Thyroid gland (tissue), 4 donors: ENCODE data around the gene VWA3A. TPM values are rescaled to one million over a fixed set of nuclear protein-coding genes. Genes with fewer than 3 reads are reported as not detected.
A peak's percentile ranks its signal among the peaks of the same experiment; 100 is the strongest.
"Not testable (repeated sequence)": the region's sequence is repeated elsewhere in the genome, so short reads cannot be mapped to it uniquely, and the experiment has no call there.

Source experiments
- DNase-seq, 2 donors: peaks; one replicate each; pipeline ENCODE4 v3.0.0-alpha.2; 2019
- H3K27ac ChIP-seq, 3 donors: fragments of 200-600 bp; sonication (generic); 1 replicate in 2 of 3; 2 replicates in 1 of 3; pipeline ENCODE4 v1.5.1; 2016 to 2019; ENCODE audit warnings: mild to moderate bottlenecking in 1 of 3, moderate library complexity in 1 of 3
- H3K27me3 ChIP-seq: fragments of 200-600 bp; sonication (generic); one replicate; pipeline ENCODE4 v1.5.1; 2019
- H3K36me3 ChIP-seq, 2 donors: fragments of 200-600 bp; sonication (generic); one replicate each; pipeline ENCODE4 v1.5.1; 2016 to 2019
- H3K4me1 ChIP-seq, 2 donors: fragments of 200-600 bp; sonication (generic); one replicate each; pipeline ENCODE4 v1.5.1; 2017 to 2019
- H3K4me3 ChIP-seq, 3 donors: fragments of 200-600 bp; sonication (generic); replicated peaks in 1 of 3; 1 replicate in 2 of 3; 2 replicates in 1 of 3; pipeline ENCODE4 v1.5.1; 2016; ENCODE audit warnings: mild to moderate bottlenecking in 1 of 3
- H3K9me3 ChIP-seq: fragments of 200-600 bp; sonication (generic); one replicate; pipeline ENCODE4 v1.5.1; 2017
- POLR2A ChIP-seq, 2 donors: fragments of 450-650 bp; IDR thresholded peaks; one replicate each; pipeline ENCODE4 v1.6.1; 2017; ENCODE audit warnings: antibody characterized with exemption in 2 of 2, mild to moderate bottlenecking in 2 of 2, moderate library complexity in 1 of 2
- WGBS, 2 donors: methylation state at CpG; one replicate each; pipeline ENCODE4 v1.1.5; 2017; 5-methylcytosine and 5-hydroxymethylcytosine counted together
- intact Hi-C: fragments of 100-400 bp; cut with DNase I; formaldehyde crosslinking; loops from one replicate; pipeline ENCODE4 v1.15.1; 2023
- total RNA-seq, 4 donors: library from RNA; depleted of rRNA; stranded (reverse); fragments of >200 nt; gene quantifications; one replicate each; pipeline ENCODE4 v1.2.3, GENCODE V29; 2016
- TF ChIP-seq, protein P1 (sequence below), 6 experiments: fragments of 200-600 bp in 3 of 6; fragments of 450-650 bp in 3 of 6; sonication (generic) in 3 of 6; IDR thresholded peaks; one replicate each; pipeline ENCODE4 v1.5.1; 2016 to 2019; ENCODE audit warnings: antibody characterized with exemption in 6 of 6, mild to moderate bottlenecking in 2 of 6, inconsistent platforms in 1 of 6, moderate library complexity in 1 of 6

Gene VWA3A
- total RNA-seq, 4 donors from 2014 or later = 0.56 TPM; not detected in 3

DNA sequence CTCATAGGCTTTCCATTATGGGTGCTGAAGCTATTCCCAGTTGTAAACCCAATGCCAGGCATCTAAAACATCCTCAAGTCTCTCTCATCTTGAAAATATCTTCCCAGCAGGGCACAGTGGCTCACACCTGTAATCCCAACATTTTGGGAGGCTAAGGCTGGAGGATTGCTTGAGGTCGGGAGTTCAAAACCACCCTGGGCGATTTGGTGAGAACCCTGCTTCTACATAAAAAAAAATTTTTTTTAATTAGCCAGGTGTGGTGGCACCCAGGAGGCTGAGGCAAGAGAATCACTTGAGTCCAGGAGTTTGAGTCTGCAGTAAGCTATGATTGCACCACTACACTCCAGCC, 100.7 kb downstream of the VWA3A start:
- no peaks in the 10 kb centered on the region for H3K9me3 ChIP-seq
- H3K4me3 ChIP-seq = no peak overlapping the region
- WGBS, 2 donors = 93 to 95% methylated on average over 2 of the region's 2 CpGs
- H3K36me3 ChIP-seq = no peaks in the 10 kb centered on the region
- peaks cover 20 to 28% of the 10 kb centered on the region in 2 donors for H3K4me1 ChIP-seq
- intact Hi-C loops = no loop called here
- peak overlapping the region; percentile 89 to 98 (median 97) for H3K27ac ChIP-seq
- no peak for DNase-seq
- no peaks in the 10 kb centered on the region for H3K27me3 ChIP-seq
- TF ChIP-seq, protein P1, sequence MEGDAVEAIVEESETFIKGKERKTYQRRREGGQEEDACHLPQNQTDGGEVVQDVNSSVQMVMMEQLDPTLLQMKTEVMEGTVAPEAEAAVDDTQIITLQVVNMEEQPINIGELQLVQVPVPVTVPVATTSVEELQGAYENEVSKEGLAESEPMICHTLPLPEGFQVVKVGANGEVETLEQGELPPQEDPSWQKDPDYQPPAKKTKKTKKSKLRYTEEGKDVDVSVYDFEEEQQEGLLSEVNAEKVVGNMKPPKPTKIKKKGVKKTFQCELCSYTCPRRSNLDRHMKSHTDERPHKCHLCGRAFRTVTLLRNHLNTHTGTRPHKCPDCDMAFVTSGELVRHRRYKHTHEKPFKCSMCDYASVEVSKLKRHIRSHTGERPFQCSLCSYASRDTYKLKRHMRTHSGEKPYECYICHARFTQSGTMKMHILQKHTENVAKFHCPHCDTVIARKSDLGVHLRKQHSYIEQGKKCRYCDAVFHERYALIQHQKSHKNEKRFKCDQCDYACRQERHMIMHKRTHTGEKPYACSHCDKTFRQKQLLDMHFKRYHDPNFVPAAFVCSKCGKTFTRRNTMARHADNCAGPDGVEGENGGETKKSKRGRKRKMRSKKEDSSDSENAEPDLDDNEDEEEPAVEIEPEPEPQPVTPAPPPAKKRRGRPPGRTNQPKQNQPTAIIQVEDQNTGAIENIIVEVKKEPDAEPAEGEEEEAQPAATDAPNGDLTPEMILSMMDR (IDR thresholded peaks at IDR 0.05) = no peak
- TF ChIP-seq POLR2A (IDR thresholded peaks at IDR 0.05) = no peak

GRCh38 chr16:22194707-22195444, 102.5 kb downstream of the VWA3A start:
- intact Hi-C loops = no loop called here
- WGBS, 2 donors = 88 to 93% methylated on average over 6 to 9 of the region's 9 CpGs
- Histone ChIP-seq H3K27ac (peak overlapping the region in 2 of 3 donors; percentile 24 to 78), H3K36me3 (no peaks in the 10 kb centered on the region), H3K4me1 (peaks cover 7 to 22% of the 10 kb centered on the region in 2 donors), H3K9me3 (no peaks in the 10 kb centered on the region), H3K4me3 (no peak overlapping the region), H3K27me3 (no peaks in the 10 kb centered on the region)
- no peak for TF ChIP-seq POLR2A (IDR thresholded peaks at IDR 0.05)
- TF ChIP-seq, protein P1 (IDR thresholded peaks at IDR 0.05) = no peak
- no peak for DNase-seq

- Histone ChIP-seq H3K4me3 (no peak overlapping the region), H3K27ac (peak overlapping the region in 2 of 3 donors; percentile 24 to 78), H3K36me3 (no peaks in the 10 kb centered on the region), H3K4me1 (peaks cover 6 to 24% of the 10 kb centered on the region in 2 donors), H3K9me3 (no peaks in the 10 kb centered on the region), H3K27me3 (no peaks in the 10 kb centered on the region)
- intact Hi-C loops = no loop called here
- no peak for DNase-seq
- TF ChIP-seq, protein P1 (IDR thresholded peaks at IDR 0.05) = no peak
- no peak for TF ChIP-seq POLR2A (IDR thresholded peaks at IDR 0.05)
Measured at GRCh38 chr16:22195445-22195694, 103.0 kb downstream of the VWA3A start.

GRCh38 chr16:22195695-22196558, 103.6 kb downstream of the VWA3A start:
- no peaks in the 10 kb centered on the region for H3K27me3 ChIP-seq
- intact Hi-C loops = no loop called here
- peaks cover 6 to 24% of the 10 kb centered on the region in 2 donors for H3K4me1 ChIP-seq
- peak; percentile 87 for DNase-seq
- no peaks in the 10 kb centered on the region for H3K36me3 ChIP-seq
- peak overlapping the region; percentile 68 to 81 (median 78) for H3K27ac ChIP-seq
- WGBS, 2 donors = 4% methylated on average over 38 to 39 of the region's 39 CpGs
- H3K9me3 ChIP-seq = no peaks in the 10 kb centered on the region
- peak in 1 of 2 donors; percentile 52 for TF ChIP-seq POLR2A (IDR thresholded peaks at IDR 0.05)
- TF ChIP-seq, protein P1 (IDR thresholded peaks at IDR 0.05) = peak; percentile 70 to 94 (median 86)
- peak overlapping the region in 2 of 3 donors; percentile 34 to 36 for H3K4me3 ChIP-seq

- H3K27ac ChIP-seq, H3K27me3 ChIP-seq, DNase-seq, H3K9me3 ChIP-seq, H3K36me3 ChIP-seq, intact Hi-C loops, H3K4me3 ChIP-seq: not testable (repeated sequence)
- WGBS, 2 donors = 51 to 54% methylated on average over 20 of the region's 20 CpGs
- peaks cover 6 to 23% of the 10 kb centered on the region in 2 donors for H3K4me1 ChIP-seq
Measured at GRCh38 chr16:22196559-22197168, 104.3 kb downstream of the VWA3A start.
